Activated T-helper 17 cell treated with anti-CD3 and anti-CD28 coated beads, Interleukin-2, amount 50 U/mL, for 72 hours (primary cell): ENCODE measurements around the gene NRTN. TPM values are rescaled to one million over a fixed set of nuclear protein-coding genes. Genes with fewer than 3 reads are reported as not detected.

ENCODE experiments used
- ATAC-seq: fragments of 150-1000 bp; cut with Tn5 transposase; replicated peaks from 2 replicates; pipeline ENCODE4 v1.10.0; 2021; ENCODE audit warnings: mild to moderate bottlenecking, moderate library complexity
- H3K27ac Mint-ChIP-seq: one replicate; pipeline ENCODE4 v1.8.0; 2022; ENCODE audit warnings: mixed read lengths
- H3K27me3 Mint-ChIP-seq: one replicate; pipeline ENCODE4 v1.8.0; 2022; ENCODE audit warnings: mixed read lengths
- H3K36me3 Mint-ChIP-seq: one replicate; pipeline ENCODE4 v1.8.0; 2022; ENCODE audit warnings: low read depth, mild to moderate bottlenecking, mixed read lengths
- H3K4me1 Mint-ChIP-seq: one replicate; pipeline ENCODE4 v1.8.0; 2022; ENCODE audit warnings: mixed read lengths
- H3K4me3 Mint-ChIP-seq: one replicate; pipeline ENCODE4 v1.8.0; 2022; ENCODE audit warnings: mild to moderate bottlenecking, mixed read lengths
- H3K9me3 Mint-ChIP-seq: one replicate; pipeline ENCODE4 v1.8.0; 2022; ENCODE audit warnings: mixed read lengths
- total RNA-seq, 2 donors: library from RNA; stranded (reverse); gene quantifications; one replicate each; pipeline ENCODE4 v1.2.3, GENCODE V29; 2022

The NRTN gene
- total RNA-seq, 2 donors from 2014 or later: 0.32 to 0.52 TPM

DNA sequence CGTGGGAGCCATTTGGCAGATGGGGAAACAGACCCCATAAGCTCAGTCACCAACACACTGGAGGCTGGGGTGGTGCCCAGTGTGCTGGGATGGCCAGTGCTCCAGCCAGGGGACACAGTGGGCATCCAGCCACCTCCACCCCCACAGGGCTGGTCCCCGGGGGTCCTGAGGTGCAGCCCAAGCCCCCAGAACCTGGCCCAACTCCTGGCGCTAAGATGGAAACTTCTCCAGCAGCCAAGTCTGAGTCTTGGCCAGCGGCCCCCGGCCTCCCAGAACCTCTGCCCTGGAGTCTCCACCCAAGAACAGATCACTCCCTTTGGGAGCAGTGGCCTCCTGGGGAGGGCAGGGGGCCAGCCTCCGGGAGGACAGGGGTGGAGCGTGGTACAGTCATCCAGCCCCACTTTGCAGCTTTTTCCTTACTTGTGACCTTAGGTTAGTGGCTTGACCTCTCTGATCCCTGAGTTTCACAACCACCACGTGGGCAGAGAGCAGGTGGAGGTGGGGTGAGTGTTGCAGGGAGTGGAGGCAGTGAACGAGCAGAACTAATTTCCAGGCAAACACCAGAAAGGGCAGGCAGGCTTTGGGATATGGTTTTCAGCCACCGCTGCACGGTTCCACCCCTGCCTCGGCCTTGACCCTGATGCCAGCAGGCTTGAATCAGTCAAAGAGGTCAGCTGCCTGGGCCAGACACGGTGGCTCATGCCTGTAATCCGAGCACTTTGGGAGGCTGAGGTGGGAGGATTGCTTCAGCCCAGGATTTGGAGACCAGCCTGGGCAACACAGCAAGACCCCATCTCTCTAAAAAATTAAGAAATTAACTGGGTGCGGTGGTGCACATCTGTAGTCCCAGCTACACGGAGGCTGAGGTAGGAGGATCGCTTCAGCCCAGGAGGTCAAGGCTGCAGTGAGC is 4.3 kb upstream of the NRTN start:
- Mint-ChIP-seq H3K27ac (no peak overlapping the region), H3K27me3 (peaks cover 11% of the 10 kb centered on the region), H3K4me3 (no peak overlapping the region), H3K9me3 (no peaks in the 10 kb centered on the region), H3K36me3 (no peaks in the 10 kb centered on the region), H3K4me1 (peaks cover 5% of the 10 kb centered on the region)
- no peak for ATAC-seq

DNA sequence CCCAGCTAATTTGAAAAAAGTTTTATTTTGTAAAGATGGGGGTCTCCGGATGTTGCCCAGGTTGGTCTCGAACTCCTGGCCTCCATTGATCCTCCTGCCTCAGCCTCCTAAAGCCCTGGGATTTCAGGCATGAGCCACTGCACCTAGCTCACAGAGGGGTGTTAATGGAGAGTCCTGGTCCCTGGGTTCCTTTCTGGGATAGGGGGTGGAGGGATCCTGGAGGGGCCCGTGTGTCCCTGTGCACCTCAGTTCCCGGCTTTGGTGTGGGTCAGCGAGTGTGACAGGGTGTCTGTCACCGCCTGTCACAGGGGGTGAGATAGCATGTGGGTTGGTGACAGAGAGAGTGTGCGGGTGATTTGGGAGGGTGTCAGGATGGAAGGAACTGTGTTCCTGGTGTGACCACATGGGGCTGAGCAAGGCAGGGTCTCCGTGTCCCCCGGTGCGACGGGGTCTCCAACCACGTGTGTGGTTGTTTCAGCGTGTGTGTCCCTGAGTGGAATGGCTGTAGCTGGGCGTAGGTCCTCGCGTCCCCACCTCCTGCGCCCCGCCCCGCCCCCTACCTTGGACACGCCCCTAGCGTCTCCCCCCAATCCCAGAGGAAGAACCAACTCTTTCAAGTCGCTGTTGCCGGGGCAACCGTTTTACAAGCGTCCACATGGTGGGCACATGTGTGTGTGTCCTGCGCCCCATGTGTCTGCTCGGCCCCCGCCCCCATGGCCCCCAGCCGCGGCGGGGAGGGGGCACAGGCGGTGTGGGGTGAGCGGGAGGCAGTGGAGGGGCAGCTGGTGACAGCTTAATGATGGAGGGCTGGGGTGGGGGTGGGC is 2.9 kb upstream of the NRTN start:
- Mint-ChIP-seq H3K4me1 (peaks cover 5% of the 10 kb centered on the region), H3K36me3 (no peaks in the 10 kb centered on the region), H3K9me3 (no peaks in the 10 kb centered on the region), H3K4me3 (no peak overlapping the region), H3K27ac (no peak overlapping the region), H3K27me3 (peaks cover 11% of the 10 kb centered on the region)
- ATAC-seq: no peak

- Mint-ChIP-seq H3K36me3 (no peaks in the 10 kb centered on the region), H3K27me3 (peaks cover 11% of the 10 kb centered on the region), H3K4me3 (peak overlapping the region; percentile 76), H3K9me3 (no peaks in the 10 kb centered on the region), H3K27ac (peak overlapping the region; percentile 65), H3K4me1 (peaks cover 5% of the 10 kb centered on the region)
- ATAC-seq: no peak
These were observed 1.5 kb upstream of the NRTN start for GRCh38 chr19:5803441-5803751.

GRCh38 chr19:5803752-5804515 is 933 bp upstream of the NRTN start:
- Mint-ChIP-seq H3K4me3 (peak overlapping the region; percentile 76), H3K27me3 (peaks cover 11% of the 10 kb centered on the region), H3K36me3 (no peaks in the 10 kb centered on the region), H3K9me3 (no peaks in the 10 kb centered on the region), H3K27ac (peak overlapping the region; percentile 65), H3K4me1 (peaks cover 5% of the 10 kb centered on the region)
- ATAC-seq: peak; percentile 96

DNA sequence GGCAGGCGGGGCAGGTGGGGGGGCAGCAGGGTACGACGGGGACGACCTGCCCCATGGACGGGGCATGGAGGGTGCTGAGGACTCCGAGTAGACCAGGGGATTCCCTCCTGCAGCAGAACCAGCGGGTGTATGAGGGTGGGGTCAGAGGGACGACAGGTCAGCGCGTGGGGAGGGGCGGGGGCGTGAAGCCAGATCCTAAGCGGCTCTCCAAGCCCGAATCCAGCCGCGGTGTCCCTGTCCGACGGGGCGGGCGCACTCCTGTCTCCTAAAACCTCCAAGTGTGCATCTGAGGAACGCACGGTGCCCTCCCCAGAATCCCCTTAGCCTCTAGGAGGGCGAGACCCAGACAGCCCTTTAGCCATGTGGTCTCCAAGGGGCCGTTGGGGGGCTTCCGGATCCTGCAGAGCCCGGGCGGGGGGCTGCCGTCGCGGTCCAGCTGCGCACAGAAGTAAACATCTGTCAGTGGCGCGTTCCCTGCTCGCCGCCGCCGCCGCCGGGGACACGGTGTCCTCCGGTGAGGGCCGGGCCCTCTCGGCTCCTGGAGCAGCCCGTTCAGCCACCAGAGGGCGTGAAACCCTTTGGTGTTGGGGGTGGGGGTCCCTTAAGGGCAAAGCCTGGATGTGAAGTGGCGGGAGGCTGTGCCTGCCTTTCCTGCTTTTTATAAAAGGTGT is 730 bp downstream of the NRTN start:
- Mint-ChIP-seq H3K4me1 (peaks cover 5% of the 10 kb centered on the region), H3K36me3 (no peaks in the 10 kb centered on the region), H3K9me3 (no peaks in the 10 kb centered on the region), H3K4me3 (peak overlapping the region; percentile 44), H3K27ac (no peak overlapping the region), H3K27me3 (peaks cover 9% of the 10 kb centered on the region)
- no peak for ATAC-seq

- Mint-ChIP-seq H3K27me3 (peaks cover 7% of the 10 kb centered on the region), H3K36me3 (no peaks in the 10 kb centered on the region), H3K4me3 (no peak overlapping the region), H3K4me1 (peaks cover 5% of the 10 kb centered on the region), H3K9me3 (no peaks in the 10 kb centered on the region), H3K27ac (no peak overlapping the region)
- ATAC-seq: no peak
These were observed 1.2 kb downstream of the NRTN start for GRCh38 chr19:5806133-5806489.

- no peak overlapping the region for H3K27ac Mint-ChIP-seq
- H3K4me1 Mint-ChIP-seq: peaks cover 5% of the 10 kb centered on the region
- no peaks in the 10 kb centered on the region for H3K9me3 Mint-ChIP-seq
- no peaks in the 10 kb centered on the region for H3K36me3 Mint-ChIP-seq
- H3K27me3 Mint-ChIP-seq: peaks cover 4% of the 10 kb centered on the region
- no peak for ATAC-seq
- no peak overlapping the region for H3K4me3 Mint-ChIP-seq
These were observed 2.0 kb downstream of the NRTN start for GRCh38 chr19:5806905-5807304.

GRCh38 chr19:5808120-5808816 is 3.4 kb downstream of the NRTN start:
- Mint-ChIP-seq H3K4me3 (no peak overlapping the region), H3K36me3 (no peaks in the 10 kb centered on the region), H3K27me3 (no peaks in the 10 kb centered on the region), H3K9me3 (no peaks in the 10 kb centered on the region), H3K27ac (no peak overlapping the region), H3K4me1 (peaks cover 4% of the 10 kb centered on the region)
- ATAC-seq: no peak

GRCh38 chr19:5809053-5809452 is 4.2 kb downstream of the NRTN start:
- H3K27me3 Mint-ChIP-seq: no peaks in the 10 kb centered on the region
- H3K4me3 Mint-ChIP-seq: no peak overlapping the region
- ATAC-seq: no peak
- H3K4me1 Mint-ChIP-seq: no peaks in the 10 kb centered on the region
- H3K36me3 Mint-ChIP-seq: no peaks in the 10 kb centered on the region
- H3K27ac Mint-ChIP-seq: no peak overlapping the region
- H3K9me3 Mint-ChIP-seq: no peaks in the 10 kb centered on the region

DNA sequence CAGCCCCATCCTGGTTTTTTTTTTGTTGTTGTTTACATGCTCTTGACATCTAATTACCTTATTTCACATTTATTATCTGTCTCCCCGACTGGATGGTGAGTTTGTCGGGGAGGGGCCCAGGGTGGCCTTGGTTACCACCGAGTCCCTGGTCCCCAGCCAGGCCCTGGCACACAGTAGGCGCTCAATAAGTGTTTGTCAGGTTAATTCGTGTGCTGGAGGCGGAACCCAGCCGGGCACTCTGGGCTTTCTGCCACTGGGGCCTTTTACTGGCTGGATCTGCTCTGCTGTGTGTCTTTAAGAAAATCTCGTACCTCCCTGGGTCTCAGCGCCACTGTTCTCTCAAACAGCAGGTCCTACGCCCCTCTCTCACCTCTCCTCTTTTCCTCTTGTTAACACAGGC is 4.6 kb downstream of the NRTN start:
- Mint-ChIP-seq H3K27ac (no peak overlapping the region), H3K27me3 (no peaks in the 10 kb centered on the region), H3K4me3 (no peak overlapping the region), H3K36me3 (no peaks in the 10 kb centered on the region), H3K4me1 (no peaks in the 10 kb centered on the region), H3K9me3 (no peaks in the 10 kb centered on the region)
- no peak for ATAC-seq

- H3K4me1 Mint-ChIP-seq: no peaks in the 10 kb centered on the region
- H3K27me3 Mint-ChIP-seq: no peaks in the 10 kb centered on the region
- H3K4me3 Mint-ChIP-seq: no peak overlapping the region
- no peak for ATAC-seq
- H3K9me3 Mint-ChIP-seq: no peaks in the 10 kb centered on the region
- no peaks in the 10 kb centered on the region for H3K36me3 Mint-ChIP-seq
- H3K27ac Mint-ChIP-seq: no peak overlapping the region
These were observed 6.2 kb downstream of the NRTN start for GRCh38 chr19:5811117-5811516.

DNA sequence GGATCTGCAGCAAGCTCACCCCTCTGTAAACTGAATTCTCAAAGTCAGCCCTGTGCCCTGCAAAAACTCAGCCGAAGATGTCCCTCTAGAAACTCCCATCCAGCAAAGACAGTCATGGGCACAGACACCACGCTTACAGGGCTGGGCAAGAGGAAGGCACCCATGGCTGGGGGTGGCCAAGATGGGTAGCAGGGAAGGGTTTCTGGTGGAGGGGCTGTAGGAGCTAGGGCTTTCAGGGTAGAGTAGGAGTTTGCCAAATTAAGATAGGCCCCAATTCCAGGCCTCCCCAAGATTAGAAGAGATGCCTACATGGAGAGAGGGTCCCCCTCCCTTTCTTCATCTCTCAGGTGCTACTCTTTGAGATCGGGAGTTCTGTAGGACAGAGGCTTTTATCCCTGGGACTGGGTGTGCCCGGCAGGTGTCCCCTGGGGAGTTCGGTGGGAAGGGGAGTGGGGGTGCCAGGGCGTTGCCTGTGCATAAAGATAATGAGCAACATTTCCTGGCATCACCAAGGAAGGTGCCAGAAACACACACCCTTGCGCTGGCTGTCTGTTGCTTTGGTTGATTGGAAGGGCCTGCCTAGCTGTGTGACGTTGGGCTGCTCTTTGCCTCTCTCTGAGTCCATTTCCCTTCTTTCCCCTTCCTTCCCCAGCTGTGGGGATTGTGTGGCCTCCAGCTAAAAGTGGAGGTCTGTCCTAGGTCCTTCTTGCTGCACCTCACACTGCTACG is 9.4 kb downstream of the NRTN start:
- H3K27ac Mint-ChIP-seq: no peak overlapping the region
- H3K9me3 Mint-ChIP-seq: no peaks in the 10 kb centered on the region
- H3K27me3 Mint-ChIP-seq: no peaks in the 10 kb centered on the region
- no peaks in the 10 kb centered on the region for H3K4me1 Mint-ChIP-seq
- H3K36me3 Mint-ChIP-seq: no peaks in the 10 kb centered on the region
- H3K4me3 Mint-ChIP-seq: no peak overlapping the region
- no peak for ATAC-seq

DNA sequence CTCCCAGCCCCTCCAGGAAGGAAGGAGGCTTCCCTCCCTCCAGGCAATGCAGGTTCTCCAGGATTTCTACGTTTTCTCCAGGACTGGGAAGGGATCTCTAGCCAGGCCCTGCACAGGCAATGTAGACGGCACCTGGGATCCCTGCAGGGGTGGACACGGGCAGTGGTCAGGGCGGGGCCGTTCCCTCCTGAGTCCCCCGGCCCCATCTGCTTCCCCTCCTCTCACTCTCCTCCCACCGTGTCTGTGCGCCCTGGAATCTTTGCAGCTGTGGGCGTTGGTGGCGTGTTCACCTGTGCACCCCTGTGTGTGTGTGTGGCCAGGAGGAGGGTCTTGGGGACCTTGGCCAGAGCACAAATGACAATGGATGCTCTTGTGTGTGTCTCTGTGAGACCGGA is 10.0 kb downstream of the NRTN start:
- H3K36me3 Mint-ChIP-seq: no peaks in the 10 kb centered on the region
- ATAC-seq: no peak
- H3K4me3 Mint-ChIP-seq: no peak overlapping the region
- no peaks in the 10 kb centered on the region for H3K9me3 Mint-ChIP-seq
- no peak overlapping the region for H3K27ac Mint-ChIP-seq
- no peaks in the 10 kb centered on the region for H3K4me1 Mint-ChIP-seq
- H3K27me3 Mint-ChIP-seq: no peaks in the 10 kb centered on the region
